SW480 (cell line): ENCODE results near the gene OCSTAMP.

ENCODE experiments used
- DNase-seq: peaks from one replicate; pipeline ENCODE4 v3.0.0-alpha.2; 2016; ENCODE audit warnings: low spot score

OCSTAMP gene, protein sequence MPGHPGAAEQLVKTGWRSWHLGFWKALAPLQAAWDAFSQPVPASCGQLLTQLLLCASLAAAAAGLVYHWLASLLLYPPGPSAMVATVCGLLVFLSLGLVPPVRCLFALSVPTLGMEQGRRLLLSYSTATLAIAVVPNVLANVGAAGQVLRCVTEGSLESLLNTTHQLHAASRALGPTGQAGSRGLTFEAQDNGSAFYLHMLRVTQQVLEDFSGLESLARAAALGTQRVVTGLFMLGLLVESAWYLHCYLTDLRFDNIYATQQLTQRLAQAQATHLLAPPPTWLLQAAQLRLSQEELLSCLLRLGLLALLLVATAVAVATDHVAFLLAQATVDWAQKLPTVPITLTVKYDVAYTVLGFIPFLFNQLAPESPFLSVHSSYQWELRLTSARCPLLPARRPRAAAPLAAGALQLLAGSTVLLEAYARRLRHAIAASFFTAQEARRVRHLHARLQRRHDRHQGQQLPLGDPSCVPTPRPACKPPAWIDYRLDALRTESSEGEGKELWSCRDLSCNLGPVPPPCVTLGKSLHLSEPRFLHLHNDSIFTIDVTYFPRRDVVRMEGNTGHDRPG

DNA sequence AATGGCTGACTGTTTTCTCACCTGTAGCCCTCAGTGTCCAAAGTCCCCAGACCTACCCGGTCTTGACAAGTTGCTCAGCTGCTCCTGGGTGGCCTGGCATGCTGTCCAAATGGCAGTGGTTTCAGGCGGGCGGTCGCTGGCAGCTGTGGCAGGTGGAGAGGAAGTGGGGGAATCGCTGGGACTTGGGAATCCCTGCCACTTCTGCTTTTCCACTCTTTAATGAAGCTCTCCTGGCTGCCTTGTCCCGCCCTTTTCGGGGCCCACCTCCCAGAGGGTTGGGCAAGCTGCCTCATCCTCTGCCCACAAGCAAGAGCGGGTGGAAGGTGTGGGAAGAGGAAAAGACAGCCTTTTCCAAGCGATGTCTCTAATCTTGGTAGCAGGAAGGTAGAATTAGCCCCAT is at the start of gene OCSTAMP:
OCSTAMP (minus strand) TSS at position 194 of the 400 bp plus-strand sequence; CDS start at position 100, 94 bp downstream.
- no peak for DNase-seq

DNA sequence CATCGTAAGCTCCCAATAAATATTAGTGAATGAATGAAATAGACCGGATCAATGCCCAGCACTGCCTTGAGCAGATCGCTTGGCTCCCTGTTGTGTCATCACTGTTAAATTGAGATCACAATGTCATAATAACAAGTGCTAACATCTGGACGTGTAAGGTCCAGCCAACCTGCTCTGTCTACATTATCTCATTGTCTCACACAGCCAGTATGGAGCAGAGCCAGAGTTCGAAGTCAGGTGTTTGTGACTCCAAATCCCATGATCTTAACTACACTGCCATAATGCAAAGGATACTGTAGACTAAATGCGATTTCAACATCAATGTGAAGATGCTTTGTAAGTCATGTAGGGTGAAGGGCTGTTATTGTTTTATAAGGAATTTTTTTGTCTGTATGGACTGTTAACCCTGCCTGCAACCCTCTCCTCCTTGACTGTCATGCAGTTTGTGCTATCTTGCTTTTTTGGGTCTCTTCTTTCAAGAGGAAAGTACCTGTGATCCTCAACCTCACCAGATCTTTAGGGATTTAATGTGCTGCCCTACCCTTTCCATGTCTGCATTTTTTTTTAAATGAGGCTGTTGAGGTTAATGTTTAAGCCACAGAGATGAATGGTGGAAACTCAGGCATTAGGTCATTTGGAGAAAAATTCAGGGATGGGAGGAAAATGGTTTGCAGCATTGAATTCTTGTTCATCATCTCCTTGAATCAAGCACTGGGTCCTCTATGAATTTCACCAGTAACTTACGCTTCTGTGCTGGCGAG is 49.0 kb upstream of the OCSTAMP start:
- no peak for DNase-seq

DNA sequence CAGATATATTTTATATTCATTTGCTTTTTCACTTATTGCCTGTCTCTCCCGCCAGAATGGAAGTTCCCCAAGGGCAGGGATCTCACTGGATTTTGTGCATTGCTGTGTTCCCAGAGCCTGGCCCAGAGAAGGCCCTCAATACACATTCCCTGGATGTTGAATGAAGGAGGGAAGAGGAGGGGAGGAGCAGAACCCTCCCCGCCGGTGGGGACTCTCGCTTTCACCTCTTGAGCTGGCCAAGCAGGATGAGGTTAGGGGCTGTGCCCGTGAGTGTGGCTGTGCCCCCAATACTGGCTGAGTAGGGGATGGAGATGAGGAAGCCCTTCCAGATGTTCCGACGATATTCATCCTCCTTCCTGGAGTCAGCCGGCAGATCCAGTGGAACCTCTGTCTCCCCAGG is 45.5 kb upstream of the OCSTAMP start:
- no peak for DNase-seq

DNA sequence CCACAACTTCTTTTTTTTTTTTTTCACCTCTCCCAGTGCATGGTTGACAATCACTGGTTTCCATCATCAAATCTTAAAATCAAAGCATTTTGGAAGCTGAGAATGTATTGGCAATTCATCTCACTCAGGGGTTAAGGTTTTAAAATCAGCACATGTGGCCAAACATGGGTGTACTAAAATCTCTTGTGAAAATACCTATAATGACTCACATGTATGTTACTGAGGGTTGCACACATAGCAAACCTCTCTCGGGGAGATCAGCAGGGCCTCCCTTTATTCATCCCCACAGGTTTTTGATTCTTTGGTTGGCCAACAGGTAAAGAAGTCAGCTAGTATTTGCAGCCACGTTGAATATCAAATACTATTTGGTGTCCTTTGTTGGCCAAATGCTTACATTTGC is 44.3 kb upstream of the OCSTAMP start:
- DNase-seq, result no peak

DNA sequence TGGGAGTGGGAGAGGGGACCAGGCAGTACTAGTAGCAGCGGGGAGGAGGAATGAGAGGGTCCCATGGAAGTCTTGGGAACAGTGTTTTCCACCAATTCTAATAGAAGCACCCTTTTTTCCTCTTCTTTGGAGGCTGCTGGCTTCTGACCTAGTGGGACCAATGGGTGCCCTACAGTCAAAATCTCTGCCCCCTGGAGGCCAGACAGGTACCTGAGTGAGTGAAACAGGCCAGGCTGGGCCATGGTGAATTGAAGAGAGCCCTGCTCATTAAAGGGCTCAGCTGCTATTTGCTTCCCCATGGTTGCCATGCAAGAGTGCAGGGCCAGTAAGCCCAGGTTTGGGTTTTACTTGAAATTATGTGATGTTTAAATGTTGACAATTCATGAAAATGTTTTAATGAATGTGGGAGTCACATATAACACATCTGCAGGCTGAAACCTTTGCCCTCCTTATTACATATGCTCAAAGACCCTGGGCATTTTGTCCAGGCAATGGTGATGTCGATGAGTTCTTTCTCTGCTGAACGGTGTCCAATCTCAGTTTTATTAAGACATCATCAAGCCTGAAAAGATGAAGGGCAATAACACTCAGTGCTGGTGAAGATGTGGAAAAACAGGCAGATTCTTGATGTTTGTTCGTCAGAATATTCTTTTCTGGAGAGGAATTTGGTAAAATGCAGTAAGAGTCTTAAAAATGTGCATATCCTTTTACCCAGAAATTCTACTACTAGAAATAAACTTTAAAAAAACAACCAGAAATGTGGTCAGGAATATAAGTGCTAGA is 42.3 kb upstream of the OCSTAMP start:
- DNase-seq, result no peak

DNA sequence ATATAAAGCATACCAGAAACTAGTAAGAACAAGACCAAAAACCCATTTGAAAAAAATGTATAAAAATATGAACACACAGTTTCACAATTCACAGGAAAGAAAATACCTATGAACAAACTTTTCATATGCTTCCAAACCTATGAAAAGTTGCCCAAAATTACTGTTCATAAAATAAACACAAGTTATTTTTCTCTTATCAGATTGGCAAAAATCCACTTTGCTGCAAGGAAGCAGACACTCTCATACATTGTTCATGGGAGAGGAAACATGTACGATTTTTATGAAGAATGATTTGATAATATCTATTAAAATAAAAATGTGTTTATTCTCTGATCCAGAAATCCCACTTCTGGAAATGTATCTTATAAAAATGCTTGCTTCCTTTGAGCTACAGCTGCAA is 40.0 kb upstream of the OCSTAMP start:
- DNase-seq, result no peak

DNA sequence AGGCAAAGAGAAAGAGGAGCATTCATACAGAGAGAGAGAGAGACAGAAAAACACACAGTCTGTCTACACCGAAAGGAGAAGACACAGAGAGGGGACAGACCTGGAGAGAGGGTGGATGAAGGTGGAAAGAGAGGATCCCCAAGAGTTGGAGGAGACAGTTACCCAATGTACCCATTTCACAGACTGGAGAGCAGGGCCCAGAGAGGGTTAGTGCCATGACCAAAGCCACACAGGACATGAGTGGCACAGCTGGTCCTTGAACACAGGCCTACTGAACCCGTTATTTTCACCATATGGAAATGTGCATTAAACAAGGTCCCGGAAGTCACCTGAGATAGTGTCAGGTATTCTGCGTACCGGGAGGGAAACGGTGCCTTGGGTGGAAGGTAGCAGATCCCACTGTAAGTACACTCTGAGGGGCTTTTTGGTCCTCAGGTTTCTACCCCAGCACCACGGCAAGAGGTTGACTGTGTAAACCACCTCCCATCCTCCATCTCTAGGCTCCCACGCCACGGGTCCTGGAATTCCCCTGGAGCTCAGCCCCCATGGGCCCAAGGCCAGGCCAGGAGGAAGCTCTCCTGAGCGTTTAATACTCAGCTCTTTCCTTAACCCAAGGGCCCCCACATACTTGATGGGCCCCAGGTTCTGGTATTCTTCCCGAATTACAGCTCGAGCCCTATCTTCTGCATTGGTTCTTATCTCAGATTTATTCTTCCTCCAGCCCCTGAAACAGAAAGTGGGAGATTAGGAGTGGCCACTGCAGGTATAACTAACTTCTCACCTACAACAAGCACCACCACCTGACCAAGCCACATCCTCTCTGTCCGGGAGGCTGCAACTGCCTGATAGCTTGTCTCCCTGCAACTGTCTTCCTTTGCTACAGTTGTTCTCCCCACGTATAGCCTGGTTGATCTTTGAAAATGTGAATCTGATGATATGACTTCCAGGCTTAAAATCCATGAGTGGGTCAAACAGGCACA is 38.4 kb upstream of the OCSTAMP start:
- DNase-seq, result no peak

DNA sequence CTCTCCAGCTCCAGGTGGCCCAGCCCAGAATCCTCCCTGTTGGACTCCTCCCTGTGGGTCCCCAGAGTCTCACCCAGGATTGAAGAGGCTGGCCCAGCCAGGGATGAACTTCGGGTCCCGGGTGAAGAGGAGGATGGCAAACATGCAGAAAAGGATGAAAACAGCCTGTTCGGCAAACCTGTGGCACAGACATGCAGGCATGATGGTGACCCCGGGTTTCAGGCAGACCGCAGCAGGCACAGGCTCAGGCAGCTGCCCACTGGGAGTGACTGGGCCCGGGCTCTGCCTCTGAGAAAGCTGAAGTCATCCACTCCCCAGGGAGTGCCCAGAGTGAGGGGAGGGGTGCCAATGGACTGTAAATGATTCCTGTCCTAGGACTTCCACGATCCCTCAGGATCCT is 37.5 kb upstream of the OCSTAMP start:
- no peak for DNase-seq

DNA sequence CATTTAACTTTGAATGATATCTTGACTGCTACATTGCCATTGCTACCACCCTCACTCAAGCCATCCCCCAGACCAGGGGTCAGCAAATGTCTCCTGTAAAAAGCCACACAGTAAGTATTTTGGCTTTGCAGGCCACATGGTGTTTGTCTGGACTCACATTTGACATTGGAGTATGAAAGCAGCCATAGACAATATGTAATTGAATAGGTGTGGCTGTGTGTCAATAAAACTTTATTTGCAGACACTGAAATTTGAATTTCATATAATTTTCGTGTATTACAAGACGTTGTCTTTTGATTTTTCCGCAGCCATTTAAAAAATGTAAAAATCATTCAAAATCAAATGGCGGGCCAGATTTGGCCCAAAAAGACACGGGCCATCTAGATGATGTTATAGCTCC is 36.3 kb upstream of the OCSTAMP start:
- no peak for DNase-seq

DNA sequence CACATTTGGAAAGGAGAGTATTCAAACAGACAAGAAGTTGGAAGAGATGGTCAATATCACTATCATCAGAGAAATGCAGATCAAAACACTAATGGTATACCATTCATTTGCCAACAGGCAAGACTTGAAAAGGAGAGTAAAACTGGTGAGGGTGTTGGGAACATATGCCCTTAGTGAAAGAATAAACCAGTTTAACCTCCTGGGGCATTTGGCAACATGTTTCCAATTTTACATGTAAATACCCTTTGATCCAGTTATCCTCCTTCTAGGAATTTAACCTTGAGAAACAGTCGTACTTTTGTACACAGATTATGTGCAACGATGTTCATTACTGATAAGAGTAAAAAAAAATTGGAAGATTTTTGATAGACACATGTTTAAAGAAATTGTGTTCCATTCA is 34.1 kb upstream of the OCSTAMP start:
- no peak for DNase-seq

DNA sequence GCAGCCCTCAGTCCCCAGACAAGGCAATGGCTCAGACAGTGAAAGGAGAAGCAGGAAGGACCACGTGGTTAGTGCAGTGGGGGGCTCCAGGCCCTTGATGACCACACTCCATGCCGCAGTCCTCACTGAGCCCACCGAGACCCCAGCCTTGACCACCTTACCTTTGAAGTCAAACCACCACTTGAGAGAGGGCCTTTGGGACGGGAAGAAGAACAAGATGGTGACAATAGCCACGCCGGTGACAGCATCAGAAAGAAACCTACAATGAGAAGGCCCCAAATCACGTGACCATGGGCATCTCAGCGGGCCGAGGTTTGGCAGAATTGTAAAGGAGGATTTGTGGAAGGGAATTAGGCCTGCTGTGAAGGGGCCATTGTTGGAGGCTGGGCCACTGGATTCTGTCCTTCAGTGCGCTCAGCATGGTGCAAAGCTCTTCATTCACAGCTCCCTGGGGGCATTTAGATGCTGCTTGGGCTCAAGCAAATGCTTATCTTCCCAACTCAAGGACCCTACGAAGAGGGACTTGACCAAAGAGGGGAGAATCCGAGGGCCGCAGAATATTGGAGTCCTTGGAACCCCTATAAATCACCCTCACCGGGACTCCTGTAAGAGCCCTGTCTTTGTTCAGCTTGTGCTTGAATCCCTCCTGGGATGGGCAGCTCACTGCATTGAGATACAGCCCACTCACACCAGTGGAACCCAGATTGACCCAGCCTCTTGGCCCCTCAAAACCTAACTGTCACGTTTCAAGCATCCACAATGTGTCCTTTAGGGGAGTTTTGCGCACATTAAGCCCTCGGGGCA is 33.2 kb upstream of the OCSTAMP start:
- no peak for DNase-seq

DNA sequence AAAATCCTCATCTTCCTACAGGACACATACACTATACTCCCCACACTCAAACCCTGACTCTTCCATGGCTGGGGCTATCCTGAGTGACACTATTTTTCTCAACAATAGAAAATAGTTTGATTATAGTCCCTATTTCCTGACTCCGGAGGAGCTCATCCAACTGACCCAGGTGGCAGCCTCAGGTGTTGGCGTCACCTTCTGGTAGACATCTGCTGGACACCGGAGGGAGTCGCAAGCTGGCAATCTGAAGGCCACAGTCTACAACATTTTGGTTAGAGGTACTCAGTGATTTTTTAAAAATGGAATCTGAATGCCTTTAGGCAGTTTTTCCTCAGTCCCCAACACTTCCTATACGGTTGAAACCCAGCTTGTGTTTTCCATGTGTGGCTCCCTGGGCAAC is 32.2 kb upstream of the OCSTAMP start:
- DNase-seq, result no peak

DNA sequence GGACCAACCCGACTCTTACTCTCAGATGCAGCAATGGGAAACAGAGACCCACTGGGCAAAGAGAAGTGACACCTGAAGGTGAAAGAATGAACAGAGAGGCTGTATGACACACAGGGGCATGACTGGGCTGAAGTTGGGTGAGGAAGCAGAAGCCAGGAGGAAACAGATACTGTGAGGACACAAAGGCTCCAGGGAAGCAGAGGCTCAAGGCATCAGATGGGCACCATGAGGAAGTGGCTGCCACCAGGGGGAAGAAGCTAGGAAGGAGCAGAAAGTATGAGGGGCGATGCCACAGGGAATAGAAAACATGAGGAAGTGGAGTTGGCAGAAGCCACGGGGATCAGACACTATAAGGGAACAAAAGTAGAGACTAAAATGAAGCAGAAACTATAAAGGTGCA is 30.9 kb upstream of the OCSTAMP start:
- DNase-seq, result no peak

DNA sequence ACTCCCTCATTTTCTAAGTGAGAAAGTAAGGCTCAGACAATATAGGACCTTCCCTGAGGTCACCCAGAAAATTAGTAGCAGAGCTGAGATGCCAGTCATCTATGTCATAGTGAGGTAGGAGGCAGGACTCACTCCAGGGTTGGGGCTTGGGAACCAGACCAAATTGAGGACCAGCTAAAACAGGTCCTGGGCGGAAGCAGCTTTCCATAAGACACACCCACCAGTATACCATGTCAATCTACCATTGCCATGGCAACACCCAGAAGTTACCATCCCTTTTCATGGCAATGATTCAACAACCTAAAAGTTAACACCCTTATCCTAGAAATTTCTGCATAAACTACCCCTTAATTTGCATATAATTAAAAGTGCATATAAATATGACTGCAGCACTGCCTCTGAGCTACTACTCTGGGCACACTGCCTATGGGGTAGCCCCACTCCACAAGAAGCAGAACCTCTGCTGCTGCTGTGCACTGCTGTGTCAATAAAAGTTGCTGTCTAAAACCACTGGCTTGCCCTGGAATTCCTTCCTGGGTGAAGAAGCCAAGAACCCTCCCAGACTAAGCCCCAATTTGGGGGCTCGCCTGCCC is 30.3 kb upstream of the OCSTAMP start:
- DNase-seq, result no peak

DNA sequence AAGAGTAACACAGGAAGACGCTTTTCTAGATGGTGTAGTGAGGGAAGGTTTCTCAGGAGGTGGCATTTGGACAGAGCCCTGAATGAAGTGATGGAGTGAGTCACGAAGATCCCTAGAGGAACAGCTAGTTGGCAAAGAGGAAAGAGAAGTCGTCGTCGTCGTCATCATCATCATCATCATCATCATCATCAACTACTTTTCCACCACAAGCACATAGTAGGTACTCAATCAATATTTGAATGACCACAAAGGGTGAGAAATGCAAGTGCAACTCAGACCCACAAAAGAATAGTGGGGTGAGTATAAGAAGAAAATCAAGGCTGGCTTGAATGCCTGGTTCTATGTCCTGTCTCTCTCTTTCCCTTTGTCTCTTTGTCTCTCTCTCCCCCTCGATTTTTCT is 28.3 kb upstream of the OCSTAMP start:
- DNase-seq, result no peak

DNA sequence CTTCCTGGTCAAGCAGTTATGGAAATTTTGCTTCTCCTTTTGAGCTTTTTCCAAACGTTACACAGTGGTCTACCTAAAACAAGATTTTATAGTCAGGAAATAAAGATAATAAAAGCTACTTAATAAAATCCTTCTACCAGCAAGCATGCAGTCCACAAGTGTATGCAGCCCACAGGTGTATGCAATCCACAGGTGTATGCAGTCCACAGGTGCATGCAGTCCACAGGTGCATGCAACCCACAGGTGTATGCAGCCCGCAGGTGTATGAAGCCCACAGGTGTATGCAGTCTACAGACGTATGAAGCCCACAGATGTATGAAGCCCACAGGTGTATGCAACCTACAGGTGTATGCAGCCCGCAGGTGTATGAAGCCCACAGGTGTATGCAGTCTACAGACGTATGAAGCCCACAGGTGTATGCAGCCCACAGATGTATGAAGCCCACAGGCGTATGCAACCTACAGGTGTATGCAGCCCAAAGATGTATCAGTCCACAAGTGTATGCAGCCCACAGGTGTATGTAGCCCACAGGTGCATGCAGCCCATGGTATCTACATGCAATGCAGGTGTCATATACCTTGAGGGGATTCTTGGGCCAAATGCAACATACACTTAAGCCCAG is 26.4 kb upstream of the OCSTAMP start:
- no peak for DNase-seq

DNA sequence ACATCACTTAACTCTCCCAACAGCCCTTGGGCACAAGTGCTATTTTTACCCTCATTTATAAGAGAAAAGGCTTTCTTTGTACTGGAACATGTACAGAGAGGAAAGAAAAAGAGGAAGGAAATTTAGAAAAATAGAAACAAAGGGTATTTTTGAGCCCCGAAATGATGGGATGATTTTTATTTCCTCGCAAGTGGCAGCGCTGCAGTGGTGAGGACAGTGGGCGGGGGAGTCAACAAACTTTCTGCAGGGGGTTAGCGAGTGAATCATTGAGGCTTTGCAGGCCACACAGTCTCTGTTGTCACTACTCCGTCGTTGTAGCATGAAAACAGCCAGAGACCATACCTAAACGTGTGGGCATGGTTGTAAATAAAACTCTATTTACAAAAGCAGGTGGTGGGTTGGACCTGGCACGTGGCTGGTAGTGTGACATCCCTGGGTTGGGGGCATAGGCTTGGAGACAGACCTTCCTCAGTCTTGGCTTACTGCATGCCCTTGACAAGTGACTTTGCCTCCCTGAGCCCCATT is 25.5 kb upstream of the OCSTAMP start:
- no peak for DNase-seq

DNA sequence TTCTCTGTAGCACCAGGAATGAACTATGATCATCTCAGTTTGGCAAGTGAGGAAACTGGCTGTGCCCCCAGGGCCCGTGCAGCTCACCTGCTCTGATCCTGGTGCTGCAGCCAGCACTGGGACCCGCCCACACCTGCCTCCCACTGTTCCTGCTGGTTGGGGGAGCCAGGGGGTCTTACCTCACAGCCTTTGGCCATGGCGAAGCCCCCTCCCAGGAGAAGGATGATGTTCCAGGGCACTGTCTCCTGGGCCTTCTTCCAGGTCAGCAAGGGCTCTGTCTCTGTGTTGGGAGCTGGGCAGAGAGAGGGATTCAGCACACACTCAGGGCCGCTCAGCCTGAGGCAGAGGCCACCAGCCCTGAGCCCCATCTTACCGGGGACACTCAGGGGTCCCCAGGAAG is 24.9 kb upstream of the OCSTAMP start:
- DNase-seq, result no peak
